SU-DHL-6 (cell line): ENCODE results near the gene MTMR11.

Experiments
- EZH2phosphoT487 ChIP-seq: fragments of 200-600 bp; sonication (generic), shearing (Covaris generic); conservative IDR thresholded peaks from 2 replicates; pipeline ENCODE4 v1.6.1; 2018; ENCODE audit warnings: mild to moderate bottlenecking, antibody characterized with exemption, low read length, moderate library complexity, mixed read lengths
- TF ChIP-seq, protein P1 (sequence below): fragments of 200-600 bp; sonication (generic); IDR thresholded peaks from one replicate; pipeline ENCODE4 v1.5.1; 2017; ENCODE audit warnings: antibody characterized with exemption, mild to moderate bottlenecking, low read length, moderate library complexity; ENCODE audit not compliant: insufficient read depth, poor library complexity, severe bottlenecking

DNA sequence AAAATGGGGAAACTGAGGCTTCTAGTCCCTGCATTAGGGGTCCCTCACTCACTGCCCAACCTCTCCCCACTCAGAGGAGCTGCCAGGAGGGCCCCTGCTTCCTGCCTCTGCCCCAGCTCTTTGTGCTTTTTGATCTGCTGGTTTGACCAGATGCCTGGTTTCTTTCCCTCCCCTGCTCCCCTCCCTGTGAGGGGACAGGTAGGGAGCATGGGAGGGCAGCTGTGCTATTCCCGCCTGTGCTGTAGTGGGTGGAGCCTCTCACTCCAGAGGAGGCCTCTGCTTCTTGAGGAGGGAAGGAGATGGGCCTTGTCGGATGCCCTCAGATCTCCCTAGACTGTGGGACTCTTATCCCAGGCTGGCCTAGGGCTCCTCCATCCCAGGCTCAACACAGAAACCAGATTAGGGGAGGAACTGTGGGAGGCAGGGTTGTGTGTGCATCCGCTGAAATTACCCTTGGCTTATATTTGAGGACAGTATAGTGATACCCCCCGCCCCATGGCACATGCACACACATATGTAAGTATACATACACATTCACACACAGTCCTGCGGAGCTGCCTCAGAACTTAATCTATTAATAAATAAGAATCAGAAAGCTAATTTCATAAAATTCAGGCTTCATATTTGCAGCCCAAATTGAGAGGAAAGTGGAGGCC is 32.7 kb downstream of the MTMR11 start:
- TF ChIP-seq, protein P1, sequence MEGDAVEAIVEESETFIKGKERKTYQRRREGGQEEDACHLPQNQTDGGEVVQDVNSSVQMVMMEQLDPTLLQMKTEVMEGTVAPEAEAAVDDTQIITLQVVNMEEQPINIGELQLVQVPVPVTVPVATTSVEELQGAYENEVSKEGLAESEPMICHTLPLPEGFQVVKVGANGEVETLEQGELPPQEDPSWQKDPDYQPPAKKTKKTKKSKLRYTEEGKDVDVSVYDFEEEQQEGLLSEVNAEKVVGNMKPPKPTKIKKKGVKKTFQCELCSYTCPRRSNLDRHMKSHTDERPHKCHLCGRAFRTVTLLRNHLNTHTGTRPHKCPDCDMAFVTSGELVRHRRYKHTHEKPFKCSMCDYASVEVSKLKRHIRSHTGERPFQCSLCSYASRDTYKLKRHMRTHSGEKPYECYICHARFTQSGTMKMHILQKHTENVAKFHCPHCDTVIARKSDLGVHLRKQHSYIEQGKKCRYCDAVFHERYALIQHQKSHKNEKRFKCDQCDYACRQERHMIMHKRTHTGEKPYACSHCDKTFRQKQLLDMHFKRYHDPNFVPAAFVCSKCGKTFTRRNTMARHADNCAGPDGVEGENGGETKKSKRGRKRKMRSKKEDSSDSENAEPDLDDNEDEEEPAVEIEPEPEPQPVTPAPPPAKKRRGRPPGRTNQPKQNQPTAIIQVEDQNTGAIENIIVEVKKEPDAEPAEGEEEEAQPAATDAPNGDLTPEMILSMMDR = no peak
- TF ChIP-seq EZH2phosphoT487 = no peak
